Spleen (tissue), 7 donors: ENCODE data around the gene C9orf153.

Source experiments
- CTCF ChIP-seq, 11 experiments: fragments of 200-600 bp in 7 of 11; fragments of 450-650 bp in 4 of 11; sonication (generic) in 4 of 11; IDR thresholded peaks in 8 of 11; conservative IDR thresholded peaks in 3 of 11; 1 replicate in 7 of 11; 2 replicates in 4 of 11; pipeline versions ENCODE4 v1.4.0 to v1.8.0; 2016 to 2021; ENCODE audit warnings: antibody characterized with exemption in 11 of 11, inconsistent platforms in 4 of 11, mild to moderate bottlenecking in 1 of 11
- POLR2A ChIP-seq, 3 donors: fragments of 450-650 bp; IDR thresholded peaks; one replicate each; pipeline ENCODE4 v1.5.1; 2017; ENCODE audit warnings: antibody characterized with exemption in 3 of 3, mild to moderate bottlenecking in 1 of 3
- donor health status: DM: no; HTN: no; CAD: no; lungs with moderate emphysema.
- donor health status: DM: no; HTN: no; CAD: no.
- donor health status: DM: no; HTN: no; CAD: no.

GRCh38 chr9:86207193-86207592 lies 52.3 kb downstream of the C9orf153 start:
- TF ChIP-seq CTCF (IDR thresholded peaks at IDR 0.05 in 8 of 11, conservative IDR thresholded peaks at IDR 0.05 in 3 of 11): no peak
- TF ChIP-seq POLR2A (IDR thresholded peaks at IDR 0.05): no peak
